DMS 273 (cell line): ENCODE data around the gene KCNIP3.

Experiments
- DNase-seq: peaks from one replicate; lab custom pipeline; 2025; ENCODE audit not compliant: unreplicated experiment; lab: John Stamatoyannopoulos, UW

KCNIP3 gene

GRCh38 chr2:95327861-95328260, 30.7 kb downstream of the KCNIP3 start:
- no peak for DNase-seq

- DNase-seq, result no peak
Measured at GRCh38 chr2:95328358-95329125, 31.4 kb downstream of the KCNIP3 start.

- DNase-seq, result no peak
Measured at GRCh38 chr2:95329401-95329800, 32.3 kb downstream of the KCNIP3 start.

GRCh38 chr2:95329891-95330793, 33.0 kb downstream of the KCNIP3 start:
- DNase-seq, result no peak

GRCh38 chr2:95330794-95331338, 33.7 kb downstream of the KCNIP3 start:
- no peak for DNase-seq

GRCh38 chr2:95331606-95332005, 34.5 kb downstream of the KCNIP3 start:
- DNase-seq, result no peak

GRCh38 chr2:95332036-95332435, 34.9 kb downstream of the KCNIP3 start:
- no peak for DNase-seq

GRCh38 chr2:95333056-95333455, 35.9 kb downstream of the KCNIP3 start:
- DNase-seq, result no peak

- peak; percentile 77 for DNase-seq
Measured at GRCh38 chr2:95333888-95334338, 36.8 kb downstream of the KCNIP3 start.

- no peak for DNase-seq
Measured at GRCh38 chr2:95334916-95335641, 37.9 kb downstream of the KCNIP3 start.

- no peak for DNase-seq
Measured at GRCh38 chr2:95336406-95336805, 39.3 kb downstream of the KCNIP3 start.

- DNase-seq, result no peak
Measured at GRCh38 chr2:95337829-95338228, 40.7 kb downstream of the KCNIP3 start.

GRCh38 chr2:95342556-95343320, 45.6 kb downstream of the KCNIP3 start:
- no peak for DNase-seq

GRCh38 chr2:95343429-95344214, 46.5 kb downstream of the KCNIP3 start:
- DNase-seq, result no peak

- no peak for DNase-seq
Measured at GRCh38 chr2:95344215-95344583, 47.1 kb downstream of the KCNIP3 start.

GRCh38 chr2:95344656-95345055, 47.5 kb downstream of the KCNIP3 start:
- no peak for DNase-seq

- no peak for DNase-seq
Measured at GRCh38 chr2:95345081-95345562, 48.0 kb downstream of the KCNIP3 start.

- DNase-seq, result peak; percentile 93
Measured at GRCh38 chr2:95345563-95346230, 48.5 kb downstream of the KCNIP3 start.

GRCh38 chr2:95346231-95346737, 49.1 kb downstream of the KCNIP3 start:
- DNase-seq, result peak; percentile 84
